Inferior parietal cortex (tissue), 1 donor: ENCODE measurements around the gene TEX48.

Experiments
- DNase-seq: peaks from one replicate; pipeline ENCODE4 v3.0.0-alpha.2; 2016; ENCODE audit errors: extremely low spot score

The TEX48 gene, protein sequence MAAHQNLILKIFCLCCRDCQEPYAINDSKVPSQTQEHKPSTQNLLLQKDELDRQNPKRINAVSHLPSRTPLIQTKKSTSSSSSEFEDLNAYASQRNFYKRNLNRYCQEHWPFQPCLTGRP

DNA sequence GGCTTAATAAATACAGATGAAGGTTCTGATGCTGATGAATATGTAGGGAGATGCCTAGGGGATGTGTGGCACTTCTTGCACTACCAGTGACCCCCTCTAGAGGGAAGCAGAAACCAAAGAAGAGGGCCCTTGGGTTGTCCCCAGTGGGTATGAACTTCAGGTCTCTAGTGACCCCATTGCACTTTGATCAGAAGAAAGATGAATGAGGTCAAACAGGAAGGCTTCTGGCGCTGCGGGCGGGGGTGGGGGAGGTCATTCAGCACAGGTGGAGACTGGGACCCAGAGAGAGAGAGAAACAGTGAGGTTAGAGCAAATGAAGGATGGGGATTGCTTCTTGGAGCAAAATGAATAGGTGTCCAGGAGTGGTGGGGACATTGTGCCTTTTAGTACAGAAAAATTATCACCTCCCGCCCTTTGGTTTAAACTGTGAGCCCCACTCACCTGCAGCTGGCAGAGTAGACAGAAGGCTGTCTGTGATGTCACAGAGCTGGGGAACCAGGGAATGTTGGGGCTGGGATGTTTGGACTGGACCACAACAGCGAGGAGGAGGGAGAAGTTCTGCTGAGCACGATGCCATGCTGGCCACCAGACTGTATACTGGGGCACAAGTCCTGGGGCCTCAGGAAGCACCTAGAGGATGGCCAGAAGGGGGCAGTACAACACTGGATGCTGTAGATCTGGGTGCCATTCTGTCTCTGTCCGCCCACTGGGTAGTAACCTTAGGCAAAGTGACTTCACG is at the start of gene TEX48:
Gene TEX48 (minus strand): TSS at position 599 of the 739 bp plus-strand sequence. CDS start 10,469 bp downstream, outside the sequence.
- DNase-seq = peak; percentile 64

DNA sequence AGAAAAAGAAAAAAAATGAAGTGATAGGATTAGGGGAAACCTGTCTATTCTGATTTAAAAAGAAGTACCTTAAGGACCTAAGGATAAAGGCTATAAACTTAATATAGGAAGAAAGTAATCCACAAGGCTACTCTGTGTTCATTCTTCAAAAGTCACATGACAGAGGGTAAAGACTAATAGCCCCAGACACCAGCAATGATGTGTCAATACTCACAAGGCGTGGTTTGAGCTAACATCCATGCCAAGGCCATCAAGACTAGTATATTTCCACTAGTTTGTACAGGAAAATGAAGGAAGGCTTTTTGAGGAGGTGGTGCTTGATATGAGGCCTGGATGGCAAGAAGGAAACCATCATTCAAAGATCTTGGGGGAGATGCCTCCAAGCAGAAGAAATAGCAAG is 49.7 kb upstream of the TEX48 start:
- no peak for DNase-seq

DNA sequence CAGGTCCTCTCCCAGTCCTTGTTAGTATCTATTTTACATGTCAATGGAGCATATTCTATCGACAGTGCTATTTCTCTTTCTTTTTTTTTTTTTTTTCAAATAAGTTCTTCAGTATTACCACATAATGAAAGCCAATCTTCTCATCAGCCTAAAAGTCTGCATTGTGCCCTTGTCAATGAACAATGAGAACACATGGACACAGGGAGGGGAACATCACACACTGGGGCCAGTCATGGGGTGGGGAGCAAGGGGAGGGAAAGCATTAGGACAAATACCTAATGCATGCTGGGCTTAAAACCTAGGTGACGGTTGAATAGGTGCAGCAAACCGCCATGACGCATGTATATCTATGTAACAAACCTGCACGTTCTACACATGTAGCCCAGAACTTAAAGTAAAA is 47.7 kb upstream of the TEX48 start:
- no peak for DNase-seq

DNA sequence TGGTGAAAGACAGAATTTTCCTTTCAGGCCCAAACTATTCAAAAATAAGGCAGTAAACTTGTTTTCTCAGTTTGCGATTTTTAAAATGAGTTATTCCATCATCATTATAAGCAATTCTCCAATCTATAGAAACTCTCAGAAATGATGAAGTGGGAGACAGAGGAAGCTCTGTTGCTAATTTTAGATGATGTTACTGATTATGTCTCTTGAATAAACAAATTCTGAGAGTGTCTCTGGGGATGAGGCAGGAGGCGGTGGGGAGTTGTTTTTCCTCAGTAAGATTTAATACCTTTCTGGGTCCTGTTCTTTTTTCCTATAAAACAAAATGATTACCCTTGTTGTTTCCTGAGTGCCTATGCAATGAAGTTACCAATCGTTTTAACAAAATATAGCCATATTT is 43.9 kb upstream of the TEX48 start:
- no peak for DNase-seq

DNA sequence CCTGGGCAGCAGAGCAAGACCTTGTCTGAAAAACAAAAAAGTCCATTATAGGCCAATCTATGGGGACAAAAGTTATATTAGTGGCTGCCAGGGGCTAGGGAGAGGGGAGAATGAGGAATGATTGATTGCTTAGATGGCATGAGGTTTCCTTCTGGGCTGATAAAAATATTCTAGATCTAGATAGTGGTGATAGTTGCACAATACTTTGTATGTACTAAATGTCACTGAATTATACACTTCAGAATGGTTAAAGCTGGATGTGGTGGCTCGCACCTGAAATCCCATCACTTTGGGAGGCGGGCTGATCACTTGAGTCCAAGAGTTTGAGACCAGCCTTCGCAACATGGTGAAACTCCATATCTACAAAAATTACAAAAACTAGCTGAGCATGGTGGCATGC is 42.8 kb upstream of the TEX48 start:
- no peak for DNase-seq

DNA sequence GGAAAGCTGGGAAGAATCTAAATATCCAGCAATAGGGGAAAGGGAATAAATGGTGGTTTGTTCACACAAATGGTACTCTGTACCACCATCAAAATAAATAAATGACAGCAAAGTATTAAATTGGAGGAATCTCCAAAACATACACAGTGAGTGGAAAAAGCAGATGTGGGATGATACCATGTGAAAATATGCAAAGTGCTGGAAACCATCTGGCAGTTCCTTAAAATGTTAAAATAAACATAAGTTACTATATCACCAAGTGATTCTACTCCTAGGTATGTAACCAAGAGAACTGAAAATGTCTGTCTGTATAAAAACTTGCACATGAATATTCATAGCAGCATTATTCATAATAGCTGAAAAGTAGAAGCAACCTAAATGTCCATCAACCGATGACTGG is 41.9 kb upstream of the TEX48 start:
- DNase-seq = no peak

DNA sequence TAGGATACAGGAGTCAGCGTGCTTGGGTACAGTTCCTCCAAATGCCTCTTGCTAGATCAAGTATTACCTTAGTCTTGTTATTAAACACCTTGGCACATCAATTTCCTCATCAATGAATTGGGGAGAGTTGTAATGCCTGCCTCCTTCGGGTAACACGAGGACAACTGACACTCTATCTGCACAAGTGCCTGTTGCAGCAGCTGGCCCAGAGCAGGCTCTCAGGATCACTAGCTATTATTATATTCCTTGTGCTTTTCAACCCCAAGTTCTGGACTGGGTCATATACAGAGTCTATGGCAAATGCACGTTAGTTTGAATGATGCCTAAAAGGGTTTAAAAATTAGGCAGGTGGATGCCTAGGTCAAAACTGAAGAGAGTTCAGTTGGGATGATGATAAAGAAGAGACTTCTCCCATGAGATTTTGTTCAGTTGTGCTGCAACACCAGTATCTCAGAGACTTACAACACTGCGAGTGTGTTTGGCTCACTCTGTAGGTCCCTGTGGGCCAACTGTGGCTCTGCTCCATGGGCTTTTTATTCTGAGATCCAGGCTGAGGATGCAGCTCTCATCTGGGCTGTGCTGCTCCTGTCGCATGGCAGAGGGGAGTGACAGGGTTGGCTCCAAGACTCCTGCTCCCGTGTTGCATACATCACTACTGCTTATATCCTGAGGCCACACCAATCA is 41.1 kb upstream of the TEX48 start:
- DNase-seq = no peak

DNA sequence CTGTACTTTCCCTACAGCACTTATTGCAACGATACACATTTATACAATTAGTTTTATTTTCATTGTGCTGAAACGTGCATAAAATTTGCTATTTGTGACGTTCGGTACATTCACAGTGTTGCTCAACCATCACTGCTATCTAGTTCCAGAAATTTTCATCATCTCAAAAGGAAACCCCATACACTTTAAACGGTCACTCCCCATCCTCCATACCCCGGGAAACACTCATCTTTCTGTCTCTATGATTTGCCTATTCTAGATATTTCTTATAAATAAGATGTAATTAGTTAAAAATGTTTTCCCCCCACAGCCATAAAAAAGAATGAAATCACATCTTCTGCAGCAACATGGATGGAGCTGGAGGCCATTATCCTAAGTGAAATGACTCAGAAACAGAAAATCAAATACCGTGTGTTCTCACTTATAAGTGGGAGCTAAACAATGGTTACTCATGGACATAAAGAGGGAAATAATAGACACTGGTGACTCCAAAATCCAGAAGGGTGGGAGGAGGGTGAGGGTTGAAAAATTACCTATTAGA is 40.2 kb upstream of the TEX48 start:
- DNase-seq = no peak

DNA sequence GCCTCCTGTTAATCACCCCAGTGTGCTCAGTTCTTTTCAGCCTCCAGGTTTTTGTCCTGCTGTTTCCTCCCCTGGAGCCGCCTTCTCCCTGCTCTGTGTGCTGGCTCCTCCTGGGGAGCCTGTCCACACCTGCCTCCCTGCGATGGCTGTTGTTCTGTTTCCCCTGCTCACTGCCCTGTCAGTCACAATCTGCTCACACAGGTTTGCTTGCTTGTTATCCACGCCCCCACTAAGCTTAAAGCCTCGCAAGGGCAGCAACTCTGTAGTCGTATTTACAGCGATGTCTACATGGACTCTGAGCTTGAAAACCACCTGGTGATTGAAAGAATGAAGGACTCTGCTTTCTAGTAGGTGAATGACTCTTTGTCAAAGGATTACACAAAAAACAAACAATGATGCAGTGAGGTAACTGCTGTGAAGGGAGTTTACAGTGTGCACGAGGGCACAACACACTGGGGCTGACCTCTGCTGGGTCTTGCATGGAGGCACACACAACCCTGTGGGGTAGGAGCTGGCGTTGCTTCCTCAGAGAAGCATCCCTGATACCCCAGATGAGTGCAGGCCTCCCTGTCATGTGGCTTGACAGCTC is 39.6 kb upstream of the TEX48 start:
- no peak for DNase-seq

DNA sequence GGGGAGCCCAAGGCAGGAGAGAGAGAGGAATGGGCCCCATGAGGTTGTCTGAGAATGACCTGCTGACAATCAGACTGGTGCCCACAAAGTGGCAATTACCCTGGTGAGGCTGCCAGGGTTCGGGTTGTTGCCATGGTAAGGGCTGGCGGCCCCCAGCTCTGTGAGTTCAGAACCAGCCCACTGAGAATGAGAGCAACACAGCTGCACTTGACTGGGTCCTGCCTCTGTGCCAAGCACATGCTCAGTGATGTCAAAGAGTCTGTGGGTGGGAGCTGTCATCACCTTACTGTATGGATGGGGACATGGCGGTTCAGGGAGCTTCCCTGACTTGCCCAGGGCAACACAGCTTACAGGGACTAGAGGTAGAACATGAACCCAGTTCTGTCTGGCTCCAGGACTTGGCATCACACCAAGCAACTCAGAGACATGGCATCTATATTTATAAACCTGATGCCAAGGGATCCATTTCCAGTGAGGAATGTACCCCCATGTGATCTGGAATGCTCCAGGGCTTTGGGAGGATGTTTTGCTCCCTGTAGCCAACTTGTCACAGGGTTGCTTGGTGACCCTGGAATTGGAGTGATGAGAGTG is 38.2 kb upstream of the TEX48 start:
- DNase-seq = no peak

DNA sequence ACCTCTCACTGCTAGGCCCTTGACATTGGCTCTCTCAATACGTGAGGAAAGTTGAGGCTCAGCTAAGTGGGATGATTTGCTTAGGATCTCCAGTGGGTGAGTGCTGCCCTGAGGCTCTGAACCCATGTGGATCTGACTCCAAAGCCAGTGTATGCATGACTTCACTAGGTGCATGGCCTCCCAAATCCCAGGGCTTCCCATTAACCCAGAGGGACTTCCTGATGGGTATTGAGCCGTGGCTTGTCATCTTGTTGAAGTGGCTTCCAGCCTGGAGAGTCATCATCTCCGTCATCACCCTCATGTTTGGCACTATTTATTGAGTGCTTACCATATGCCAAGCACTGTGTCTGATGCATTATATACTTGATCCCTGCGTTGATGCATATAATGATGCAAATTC is 37.3 kb upstream of the TEX48 start:
- no peak for DNase-seq

DNA sequence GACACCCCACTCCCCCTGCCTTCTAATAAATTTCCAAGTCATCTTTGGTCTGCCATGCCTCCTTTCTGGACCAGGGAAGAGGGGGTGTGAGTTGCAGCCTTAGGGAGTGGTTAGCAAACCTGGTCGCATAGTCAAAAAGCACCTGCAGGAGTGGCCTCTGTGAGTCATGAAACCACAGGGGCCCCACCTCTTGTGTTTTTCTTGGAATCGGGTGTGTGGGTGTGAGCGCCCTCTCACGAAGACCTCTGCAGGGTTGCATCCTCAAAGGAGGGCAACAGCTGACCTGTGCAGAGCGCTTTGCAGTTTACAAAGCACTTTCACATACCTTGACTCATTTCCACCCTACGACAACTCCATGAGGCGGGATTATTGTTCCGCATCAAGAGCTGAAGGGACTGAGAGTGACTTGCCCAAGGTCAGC is 36.8 kb upstream of the TEX48 start:
- DNase-seq = no peak

DNA sequence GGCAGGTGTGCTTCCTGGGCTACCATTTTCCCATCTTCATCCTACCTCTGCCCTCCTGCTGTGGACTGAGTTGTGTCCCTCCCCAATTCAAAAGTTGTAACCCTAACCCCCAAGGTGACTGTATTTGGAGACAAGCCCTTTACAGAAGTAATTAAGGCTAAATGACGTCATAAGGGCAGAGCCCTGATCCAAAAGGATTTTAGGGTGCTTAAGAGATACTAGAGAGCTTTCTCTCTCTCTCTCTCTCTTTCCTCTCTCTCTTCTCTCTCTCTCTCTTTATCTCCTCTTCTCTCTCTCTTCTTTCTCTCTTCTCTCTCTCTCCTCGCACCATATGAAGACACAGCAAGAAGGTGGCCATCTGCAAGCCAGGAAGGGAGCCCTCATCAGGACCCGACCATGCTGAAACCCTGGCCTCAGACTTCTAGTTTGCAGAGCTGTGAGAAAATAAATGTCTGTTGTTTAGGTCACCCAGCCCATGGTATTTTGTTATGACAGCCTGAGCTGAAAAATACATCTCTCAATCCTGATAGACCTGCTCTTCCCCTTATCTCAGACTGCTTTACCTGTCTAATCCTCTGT is 36.0 kb upstream of the TEX48 start:
- DNase-seq = no peak

DNA sequence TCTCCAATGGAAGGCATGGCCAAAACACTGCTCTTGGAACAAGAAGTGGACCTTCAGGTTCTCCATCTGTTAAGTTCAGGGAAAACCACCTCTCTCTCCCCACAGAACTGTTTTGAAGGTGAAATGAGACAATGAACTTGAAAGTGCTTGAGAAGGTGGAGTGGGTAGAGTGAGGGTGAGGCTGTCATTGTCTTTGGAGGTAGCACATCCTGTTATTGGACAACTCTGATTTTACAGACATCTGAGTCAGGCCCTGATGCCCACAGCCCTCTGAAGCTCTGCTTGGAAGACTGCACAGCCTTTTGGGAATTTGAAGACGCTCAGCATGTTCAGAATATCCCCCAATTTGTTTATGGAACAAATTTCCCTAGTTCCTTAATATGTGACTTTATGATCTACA is 27.6 kb upstream of the TEX48 start:
- no peak for DNase-seq

DNA sequence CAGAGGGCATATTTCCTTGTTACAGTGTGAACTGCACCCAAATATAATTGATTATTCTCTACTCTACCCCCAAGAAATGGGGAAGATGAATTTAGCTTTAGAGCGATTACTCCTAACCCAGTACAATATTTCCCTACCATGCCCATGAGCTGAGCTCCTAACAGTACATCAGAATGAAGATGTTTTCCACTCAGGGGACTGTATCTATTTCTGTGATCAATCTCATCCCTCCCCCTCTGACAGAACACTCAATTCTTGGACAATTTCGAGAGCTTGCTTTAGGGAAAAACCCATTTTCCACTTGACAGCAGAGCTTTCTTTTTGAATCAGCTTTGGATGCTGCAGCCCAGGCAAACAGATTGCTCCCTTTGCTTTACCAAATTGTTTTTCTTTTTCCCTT is 24.7 kb upstream of the TEX48 start:
- DNase-seq = no peak

DNA sequence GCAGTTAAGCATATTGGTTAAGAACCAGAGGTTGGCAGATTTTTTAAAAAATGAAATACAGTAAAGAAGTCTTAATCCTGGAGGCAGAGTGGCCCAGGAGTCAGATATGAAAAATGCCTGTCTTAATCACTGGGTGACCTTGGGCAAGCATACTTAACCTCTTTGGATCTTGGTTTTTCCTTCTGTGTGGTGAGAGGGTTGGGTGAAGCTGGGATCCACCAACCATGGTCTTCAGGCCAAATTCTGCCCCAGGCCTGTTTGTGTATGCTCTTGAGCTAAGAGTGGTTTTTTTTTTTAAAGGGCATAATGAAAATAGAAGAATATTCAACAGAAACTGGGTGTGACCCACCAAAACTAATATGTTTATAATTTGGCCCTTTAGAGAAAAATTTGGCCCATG is 20.0 kb upstream of the TEX48 start:
- DNase-seq = no peak

DNA sequence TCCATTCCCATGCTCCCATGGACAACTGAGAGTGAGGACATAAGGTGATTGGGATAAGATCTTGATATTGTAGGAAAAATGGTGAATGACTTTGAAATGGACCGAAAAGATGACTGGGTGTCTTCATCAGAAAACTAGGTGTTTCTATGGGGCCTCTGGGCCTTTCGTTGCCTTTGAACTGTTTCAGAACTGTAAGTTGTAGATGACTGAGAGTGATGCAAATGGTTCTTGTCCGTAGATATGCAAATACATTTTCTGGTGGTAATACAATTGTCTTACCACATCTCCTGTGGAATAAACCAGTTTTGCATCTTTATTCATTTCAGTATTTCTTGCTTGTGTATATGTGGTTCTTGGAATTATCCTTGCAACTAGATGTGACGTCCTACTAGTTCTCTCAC is 16.0 kb upstream of the TEX48 start:
- no peak for DNase-seq

DNA sequence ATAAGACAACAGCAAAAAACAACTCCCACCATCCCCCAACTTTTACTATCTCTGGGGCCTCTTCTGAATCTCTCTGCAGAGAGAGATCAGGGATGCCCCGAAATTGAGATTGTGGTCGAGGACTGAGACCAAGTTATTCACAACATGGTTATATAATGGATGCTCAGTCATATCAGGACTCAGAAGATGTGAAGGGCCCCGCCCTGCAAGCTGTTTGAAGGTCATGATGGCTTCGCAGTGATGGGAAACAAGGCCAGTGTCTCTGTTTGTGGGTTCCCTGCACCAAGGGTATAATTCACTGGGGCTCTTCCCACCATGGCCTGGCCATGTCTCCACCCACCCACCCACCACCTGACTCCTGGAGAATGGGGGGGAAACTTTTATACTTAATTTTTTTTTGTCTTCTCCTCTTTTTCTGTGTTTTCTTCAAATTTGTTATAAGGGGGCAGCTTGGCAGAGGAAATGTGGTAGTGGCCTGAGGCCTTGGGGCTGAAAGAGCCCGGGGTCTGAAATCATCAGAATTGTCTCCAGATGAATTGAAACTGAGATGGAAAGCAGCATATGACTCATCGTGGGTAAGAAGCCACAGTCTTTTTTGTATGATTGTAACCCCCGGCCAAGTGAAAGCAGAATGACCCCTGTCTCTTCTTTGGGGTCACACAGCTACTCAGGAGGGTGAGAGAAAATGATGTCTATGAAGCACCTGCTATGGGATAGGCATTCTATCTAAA is 15.0 kb upstream of the TEX48 start:
- no peak for DNase-seq

DNA sequence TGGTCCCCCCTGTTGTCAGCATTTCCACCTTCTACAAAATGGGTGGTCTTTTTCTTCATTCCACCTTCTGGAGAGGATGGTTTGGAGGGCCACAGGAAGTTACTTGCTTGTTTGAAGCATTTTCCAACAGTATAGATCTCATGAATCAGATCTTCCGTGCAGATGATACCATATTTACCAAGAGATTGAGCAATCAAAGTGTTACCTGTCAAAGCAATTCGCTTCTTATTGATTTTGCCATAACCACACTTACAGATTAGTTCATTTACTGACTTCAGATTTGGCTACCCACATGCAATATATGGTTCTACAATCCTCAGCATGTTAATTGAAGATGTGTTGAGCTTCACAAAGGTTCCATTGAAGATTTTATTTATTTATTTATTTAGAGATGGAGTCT is 14.0 kb upstream of the TEX48 start:
- no peak for DNase-seq

DNA sequence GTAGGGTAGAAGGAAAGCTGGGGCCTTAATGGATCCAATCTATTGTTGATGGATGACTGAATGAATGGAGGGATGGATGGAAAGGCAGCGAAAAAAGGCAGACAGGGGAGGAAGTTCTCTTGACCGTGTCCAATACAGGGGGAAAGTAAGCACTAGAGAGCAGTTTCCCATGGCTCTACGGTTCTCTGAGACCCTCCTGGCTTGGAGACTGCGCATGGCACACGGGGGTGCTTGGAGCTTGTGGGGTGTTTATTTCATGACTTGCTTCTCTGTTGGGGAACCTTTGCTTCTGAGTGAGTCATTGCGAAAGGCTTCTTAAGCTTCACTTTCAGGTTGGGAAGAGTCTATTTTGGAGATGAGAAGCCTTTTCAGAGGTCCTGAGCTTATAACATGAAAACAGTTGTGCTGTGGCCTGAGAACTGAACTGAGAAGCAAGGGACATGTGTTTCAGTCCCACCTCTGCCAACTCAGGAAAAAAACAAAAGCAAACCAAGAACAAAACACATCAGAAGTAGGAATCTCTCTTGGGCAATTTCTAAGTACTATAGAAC is 12.8 kb upstream of the TEX48 start:
- DNase-seq = no peak

DNA sequence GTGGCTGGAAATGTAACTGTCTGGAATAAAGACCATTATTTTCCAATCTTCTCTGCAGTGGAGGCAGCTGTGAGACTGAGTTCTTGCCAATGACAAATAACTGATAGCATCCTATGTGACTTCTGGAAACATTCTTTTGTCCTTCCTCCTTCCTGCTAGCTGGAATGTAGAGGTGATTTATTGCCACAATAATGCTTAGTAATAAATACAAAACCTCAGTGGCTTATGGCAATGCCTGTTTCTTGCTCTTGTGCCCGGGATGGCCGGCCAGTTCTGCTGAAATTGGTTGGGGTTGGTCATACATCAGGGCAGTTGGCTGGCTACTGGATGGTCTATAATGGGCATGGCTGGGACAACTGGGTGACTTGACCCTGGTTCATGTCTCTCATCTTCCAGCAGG is 12.2 kb upstream of the TEX48 start:
- no peak for DNase-seq
